GM19463 (cell line): ENCODE results near the gene ERBB4.

ENCODE experiments used
- ATAC-seq: cut with Tn5 transposase; IDR thresholded peaks from one replicate; pipeline ENCODE4 v1.9.1; 2021; ENCODE audit warnings: mild to moderate bottlenecking, moderate library complexity; ENCODE audit not compliant: unreplicated experiment

ERBB4 gene

DNA sequence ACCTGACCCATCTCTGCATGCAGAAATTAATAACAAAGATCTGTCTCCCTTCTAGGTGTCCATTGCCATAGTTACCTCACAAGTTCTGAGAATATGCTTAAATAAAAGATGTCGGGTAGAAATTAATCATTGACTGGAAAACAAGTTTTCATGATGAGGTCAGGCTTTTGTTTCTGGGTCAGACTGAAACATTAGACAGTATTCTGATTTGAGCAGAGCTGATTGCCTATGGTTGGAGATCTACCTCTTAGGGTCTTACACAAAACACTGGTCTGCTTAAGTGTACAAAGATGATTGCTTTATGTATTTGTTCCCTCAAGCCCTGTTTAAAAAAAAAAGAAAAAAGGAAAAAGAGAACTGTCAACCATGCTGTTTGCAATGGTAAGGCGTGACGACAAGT is 1025.8 kb downstream of the ERBB4 start:
- ATAC-seq: no peak

DNA sequence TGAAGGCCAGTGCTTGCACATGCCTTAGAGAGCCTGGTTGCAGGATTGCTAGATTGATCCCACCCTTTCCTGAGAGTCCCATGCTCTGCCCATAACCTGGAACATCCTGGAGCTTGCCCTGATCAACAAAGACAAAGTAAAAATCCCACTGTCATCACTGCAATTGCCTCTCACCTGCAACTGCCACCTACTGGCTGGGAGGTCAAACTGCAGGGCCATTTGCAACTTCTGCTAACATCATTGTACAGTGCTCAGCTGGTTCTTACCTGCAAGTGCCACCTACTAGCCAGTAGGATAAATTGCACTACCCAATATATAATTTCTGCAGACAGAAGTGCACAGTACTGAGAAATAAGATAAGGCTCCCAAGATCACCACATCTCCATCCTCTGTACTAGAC is 1034.7 kb downstream of the ERBB4 start:
- no peak for ATAC-seq

DNA sequence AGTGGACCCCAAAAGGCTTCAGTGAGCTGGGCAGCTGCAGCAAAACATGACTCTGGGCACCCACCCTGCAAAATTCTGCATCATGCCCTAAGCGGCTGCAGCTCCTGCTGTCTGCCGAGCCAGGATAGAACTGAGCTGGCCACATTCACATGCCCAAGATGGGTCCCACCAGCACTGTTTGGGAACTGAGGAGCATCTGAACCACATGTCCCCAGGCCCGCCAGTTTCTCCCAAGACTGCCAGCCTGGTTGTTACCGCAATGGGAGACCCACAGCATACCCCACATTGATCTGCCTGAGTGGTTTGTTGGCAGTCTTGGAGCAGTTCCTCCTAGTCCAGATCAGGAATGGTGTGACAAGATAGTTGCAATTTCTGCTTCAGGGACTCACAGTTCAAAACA is 1035.4 kb downstream of the ERBB4 start:
- no peak for ATAC-seq

DNA sequence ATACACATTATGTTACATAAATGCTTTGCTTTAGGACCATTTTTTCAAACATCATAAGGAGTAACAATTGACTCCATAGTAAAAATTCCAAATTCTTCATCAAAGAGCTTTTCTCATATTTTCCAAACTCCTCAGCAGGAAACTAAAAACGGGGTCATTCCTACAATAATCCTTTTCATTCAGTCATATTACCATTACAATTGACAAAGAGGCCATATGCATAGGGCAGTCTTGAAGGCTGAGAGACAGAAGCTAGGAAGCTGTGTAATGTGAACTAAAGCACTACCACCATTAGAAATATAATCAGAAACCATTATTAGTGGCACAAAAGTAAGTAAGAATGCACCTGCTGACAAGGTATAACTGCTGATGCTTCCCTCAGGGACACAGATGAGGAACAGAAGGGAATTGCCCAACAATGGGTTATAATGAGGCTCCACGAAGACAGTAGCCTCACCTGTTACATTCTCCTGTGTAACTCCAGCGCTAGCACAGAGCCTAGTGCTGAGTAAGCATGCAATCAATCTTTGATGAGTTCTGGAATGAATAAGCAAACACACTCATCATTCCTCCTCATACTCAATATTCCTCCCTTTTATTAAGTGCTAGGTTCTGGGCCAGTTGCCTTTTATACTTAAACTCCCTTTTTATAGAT is 1039.9 kb downstream of the ERBB4 start:
- no peak for ATAC-seq

DNA sequence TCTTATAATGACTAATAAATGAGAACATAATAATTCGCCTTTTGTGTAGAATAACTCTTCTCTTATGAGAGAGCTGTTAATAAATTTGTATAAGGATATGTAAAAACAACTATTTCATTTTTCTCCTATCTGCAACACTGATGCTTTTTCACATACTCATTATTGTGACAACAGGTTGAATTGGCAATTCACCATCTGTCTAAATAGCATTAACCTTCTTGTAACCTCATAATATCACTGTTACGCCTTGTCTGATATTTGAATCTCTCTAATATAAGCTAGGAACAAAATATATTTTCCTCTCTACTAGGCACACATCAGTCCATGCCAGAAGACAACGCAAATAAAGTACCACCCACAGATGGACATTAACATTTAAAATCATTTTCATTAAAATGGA is 1043.3 kb downstream of the ERBB4 start:
- ATAC-seq: no peak

DNA sequence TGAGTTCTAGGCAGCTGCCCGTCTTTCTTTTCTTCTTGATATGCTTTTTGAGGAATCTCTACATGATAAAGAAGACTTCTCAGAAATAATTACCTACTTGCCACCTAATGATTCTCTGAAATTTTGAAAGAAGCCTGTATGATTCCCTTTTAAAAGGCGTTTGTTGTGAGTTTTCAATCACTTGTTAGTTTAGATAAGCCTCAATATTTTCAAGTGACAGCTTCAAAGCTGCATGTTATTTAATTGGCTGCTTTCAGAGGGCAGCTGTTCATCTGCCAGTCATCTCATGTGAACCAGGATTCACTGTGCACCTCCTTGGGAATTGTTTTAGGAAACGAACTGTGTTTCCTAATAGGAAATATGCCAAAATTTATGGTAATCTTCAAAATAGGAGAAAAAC is 1044.1 kb downstream of the ERBB4 start:
- ATAC-seq: no peak

DNA sequence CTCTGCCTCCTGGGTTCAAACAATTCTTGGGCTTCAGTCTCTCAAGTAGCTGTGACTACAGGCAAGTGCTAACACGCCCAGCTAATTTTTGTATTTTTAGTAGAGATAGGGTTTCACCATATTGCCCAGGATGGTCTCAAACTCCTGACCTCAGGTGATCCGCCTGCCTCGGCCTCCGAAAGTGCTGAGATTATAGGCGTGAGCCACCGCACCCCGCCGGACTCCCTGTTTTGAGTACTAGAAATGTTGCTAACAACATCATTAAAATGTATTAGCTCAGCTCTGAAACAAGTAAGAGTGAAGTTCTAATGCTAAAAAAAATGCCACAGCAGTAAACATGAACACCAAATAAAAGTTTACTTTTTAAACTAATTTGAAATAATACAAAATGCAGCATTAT is 1044.5 kb downstream of the ERBB4 start:
- ATAC-seq: no peak

DNA sequence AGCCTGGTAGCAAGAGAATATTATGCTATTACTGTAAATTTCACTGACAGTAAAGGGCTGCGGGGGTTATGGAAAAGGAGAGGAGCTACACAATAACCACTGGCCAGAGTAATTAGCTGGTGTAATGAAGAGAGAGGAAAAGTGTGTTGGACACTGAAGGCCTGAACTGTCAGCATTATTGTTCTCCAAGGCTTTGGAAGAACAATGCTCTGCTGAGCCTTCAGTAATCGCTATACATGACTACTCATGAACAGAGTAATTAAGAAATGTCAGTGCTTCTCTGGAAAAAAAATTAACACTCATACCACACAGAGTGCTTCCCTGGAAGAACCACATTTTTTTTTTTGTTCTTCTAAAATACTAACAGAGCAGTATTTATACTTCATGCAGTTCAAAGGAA is 1050.9 kb downstream of the ERBB4 start:
- ATAC-seq: no peak

DNA sequence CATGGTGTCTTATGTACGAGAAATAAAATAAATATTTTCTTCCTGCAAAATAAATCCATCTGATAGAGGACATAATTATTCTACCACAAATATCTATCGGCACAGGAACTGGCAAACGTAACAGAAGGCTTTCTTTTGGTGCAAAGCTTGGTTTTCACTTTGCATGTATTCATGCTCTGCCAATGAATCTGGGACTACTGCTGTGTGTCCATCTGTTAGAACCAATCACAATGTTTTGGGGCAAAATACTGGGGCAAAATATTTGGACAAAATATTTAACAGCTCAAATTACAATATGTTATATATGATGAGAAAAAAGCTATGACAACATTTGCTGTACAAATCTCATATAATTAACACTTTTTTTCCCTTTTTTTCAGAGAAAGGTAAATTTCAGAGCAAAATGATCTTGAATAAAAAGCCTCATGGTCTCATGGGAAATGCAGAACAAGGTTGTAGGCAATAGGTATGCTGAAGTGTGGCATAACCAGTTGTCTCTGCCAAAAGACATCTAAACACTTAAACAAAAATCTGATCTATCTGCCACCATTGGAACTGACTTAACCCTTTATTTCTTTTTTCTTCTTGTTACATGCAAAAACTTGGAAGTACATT is 1059.0 kb downstream of the ERBB4 start:
- no peak for ATAC-seq

DNA sequence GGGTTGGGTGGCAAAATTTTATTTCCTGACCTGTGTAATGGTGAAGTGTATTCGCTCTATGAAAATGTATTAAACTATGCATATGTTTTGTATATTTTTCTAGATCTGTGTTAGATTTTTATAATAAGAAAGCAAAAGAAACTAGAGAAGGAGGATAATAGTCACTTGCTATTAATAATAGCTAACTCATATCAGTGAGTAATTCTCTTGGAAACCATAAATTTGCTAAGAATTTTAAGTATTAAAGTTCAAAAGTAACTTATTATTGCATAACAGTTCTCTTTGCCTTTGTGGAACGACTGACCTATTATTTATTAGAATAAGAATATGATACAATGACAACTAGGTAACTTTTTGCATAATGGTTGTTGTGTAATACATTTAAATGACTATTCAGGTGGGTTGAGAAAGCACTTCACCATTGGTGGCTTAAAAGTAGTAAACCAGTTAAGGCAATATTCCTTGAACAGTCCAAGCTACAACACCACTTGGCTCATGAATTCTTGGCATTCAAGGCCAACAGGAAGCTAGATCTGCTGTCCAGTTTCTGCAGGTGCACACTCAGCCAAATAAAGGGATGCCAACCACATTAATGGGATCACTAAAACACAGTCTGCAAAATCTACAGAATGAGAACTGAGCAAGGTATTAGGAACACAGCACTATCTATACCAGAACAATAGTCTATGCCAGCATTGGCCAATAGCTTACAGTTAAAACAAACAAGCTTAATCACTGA is 1060.9 kb downstream of the ERBB4 start:
- no peak for ATAC-seq

DNA sequence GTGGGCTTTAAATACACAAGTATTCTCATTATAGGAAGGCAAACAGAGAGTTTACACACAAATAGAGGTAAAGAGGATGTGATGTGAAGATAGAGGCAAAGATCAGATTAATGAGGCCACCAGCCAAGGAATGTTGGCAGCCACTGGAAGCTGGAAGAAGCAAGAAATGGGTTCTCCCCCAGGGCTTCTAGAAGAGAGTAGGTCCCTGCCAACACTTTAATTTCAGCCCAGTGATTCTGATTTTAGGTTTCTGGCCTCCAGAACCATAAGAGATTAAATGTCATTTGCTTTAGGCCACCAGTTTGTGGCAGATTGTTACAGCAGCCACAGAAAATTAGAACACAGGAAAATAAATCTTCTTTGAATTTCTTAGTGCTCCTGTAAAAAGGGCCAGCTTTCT is 1065.5 kb downstream of the ERBB4 start:
- ATAC-seq: no peak

DNA sequence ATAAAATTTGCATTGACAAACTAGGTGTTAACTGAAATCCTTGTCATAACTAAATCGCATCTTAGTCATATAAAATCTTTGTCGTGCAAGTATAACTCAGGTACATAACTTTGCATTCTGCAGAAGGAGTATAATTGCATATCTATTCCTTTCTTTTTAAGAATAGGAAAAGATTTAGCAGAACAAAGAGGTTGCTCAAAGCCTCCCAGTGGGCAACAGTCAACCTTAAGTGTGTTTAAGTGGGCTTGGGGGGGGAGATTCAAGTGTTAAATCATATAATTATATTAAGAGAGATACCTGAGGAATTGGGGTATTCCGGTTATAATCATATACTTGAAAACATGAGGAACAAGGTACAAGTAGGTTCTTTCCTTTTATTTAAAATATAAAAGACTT is 1068.9 kb downstream of the ERBB4 start:
- no peak for ATAC-seq

DNA sequence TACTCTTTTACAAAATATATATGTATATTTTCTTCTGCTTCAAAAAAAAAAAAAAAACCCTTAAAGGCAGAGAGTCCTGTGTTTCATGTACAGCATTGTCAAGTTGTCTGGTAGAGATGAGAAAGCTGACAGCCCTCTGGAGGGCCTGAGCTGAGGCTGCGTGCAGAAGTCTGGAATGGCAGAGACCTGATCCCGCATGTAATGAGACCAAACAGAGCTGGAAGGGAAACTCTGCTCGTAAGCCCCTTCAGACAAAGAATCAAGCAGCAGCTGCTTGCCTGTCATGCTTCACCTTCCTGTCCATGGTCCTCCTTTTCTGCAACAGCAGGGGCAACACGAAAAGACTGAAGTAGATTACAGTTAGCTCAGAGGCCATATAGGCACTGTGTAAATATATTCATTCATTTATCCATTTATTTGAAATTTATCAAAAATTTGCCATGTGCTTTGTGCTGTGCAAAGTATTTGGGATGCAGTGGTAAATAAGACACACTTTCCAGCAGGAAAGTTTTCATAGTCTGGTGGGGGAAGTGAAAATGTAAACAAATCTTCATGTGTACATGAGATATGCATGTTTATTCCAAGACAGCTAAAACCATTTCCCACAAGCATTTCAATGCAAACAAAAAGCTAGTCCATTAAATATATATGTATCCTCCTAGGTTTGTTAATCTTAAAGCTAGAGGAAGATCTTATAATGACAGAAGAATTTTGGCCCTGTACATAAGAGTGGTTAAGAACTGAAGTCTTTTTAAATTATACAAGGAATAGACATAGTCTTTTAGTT is 1069.5 kb downstream of the ERBB4 start:
- no peak for ATAC-seq

DNA sequence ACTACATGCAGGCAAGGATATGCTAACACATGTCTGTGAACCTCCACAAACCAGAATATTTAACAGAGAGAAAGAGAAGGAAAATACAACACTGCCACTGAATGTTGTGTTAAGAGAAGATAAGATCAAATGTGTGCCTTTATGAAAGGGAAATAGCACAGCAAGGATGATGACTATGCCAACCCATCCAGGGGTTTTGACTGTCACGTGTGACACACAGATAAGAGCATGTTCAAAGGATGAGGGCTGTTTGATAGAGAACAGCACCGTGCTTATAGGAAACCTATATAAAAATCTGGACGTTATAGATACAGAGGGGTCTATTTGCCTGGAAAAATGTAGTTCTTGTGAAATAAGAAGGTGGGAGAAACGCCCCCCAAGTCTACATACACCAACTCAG is 1070.4 kb downstream of the ERBB4 start:
- no peak for ATAC-seq

DNA sequence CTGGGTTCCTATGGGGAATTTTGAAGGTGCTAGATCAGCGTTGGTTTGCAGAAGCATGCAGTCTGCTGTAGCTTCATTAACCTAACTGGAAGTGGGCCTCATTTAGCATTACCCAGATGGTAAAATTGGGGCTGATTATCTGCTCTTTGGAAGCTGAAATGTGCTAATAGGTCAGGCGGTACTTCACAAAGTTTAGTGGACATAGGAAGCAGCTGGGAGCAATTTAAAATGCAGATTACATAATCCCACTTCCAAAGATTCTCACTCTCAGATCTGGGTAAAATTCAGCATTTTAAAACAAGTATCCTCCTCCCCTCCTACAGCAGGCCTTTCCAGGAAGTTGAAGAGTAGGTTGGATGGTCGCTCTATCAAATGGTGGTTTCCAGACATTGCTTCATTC is 1075.2 kb downstream of the ERBB4 start:
- ATAC-seq: no peak

DNA sequence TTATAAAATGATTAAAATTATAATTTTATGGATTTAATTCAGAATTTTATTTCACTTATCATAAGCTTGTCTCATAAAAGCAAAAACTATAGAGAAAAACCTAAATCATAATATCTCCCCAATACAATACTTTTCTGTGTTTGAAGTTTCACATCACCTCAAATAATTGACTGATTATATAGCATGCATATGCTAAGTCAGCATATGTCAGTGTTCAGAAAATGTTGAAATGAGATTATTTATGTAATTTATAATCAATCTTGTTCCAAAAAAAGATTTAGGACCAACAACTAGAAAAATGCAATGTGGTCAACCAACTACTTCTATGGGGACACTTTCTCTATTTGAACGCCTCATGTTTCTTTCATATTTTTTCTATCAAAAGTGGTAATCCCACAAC is 1079.6 kb downstream of the ERBB4 start:
- no peak for ATAC-seq

DNA sequence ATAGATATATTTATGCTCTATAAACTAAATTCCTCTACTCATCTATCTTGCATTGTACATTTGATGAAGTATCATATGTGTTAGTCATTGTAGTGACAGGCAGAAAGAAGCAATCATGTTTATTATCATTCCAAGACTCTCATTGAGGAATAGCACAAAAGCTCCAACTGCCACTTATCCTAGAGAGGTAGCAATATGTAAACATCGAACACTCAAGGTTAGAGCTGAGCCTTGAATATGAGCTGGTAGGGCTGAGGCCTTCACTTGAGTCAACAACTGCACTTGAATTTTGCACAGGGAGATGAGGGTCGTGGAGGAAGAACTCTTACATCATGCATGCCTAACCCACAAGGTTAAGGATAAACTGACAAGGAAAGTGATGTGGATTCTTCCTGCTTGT is 1081.3 kb downstream of the ERBB4 start:
- ATAC-seq: no peak

DNA sequence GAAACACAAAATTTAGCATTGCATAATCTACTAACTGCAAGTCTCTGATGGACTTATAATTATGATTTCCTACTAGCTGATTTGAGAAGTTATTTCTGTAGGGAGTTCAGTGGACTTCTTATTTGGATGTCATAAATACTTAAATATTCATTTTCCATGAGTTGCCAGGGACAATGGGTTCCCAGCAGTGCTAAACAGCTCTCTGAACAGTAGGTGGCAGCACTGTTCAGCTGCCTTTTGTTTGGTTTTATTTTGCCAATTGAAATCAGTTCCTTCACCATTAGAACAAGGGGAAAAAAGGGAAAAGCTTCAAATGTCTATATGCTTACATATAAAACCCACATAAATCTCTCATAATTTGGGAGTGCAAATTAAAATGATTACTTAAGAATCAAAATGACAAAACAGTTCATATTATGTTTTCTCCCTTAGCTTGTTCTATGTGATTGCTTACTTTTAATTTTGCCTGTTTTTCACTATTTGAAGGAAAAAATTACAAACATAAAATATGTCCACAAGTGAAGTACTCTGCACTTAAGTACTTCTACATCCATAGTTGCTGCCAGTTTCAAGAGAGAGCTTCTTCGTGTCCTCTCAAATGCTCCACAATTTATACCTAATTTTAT is 1083.3 kb downstream of the ERBB4 start:
- peak; percentile 65 for ATAC-seq

DNA sequence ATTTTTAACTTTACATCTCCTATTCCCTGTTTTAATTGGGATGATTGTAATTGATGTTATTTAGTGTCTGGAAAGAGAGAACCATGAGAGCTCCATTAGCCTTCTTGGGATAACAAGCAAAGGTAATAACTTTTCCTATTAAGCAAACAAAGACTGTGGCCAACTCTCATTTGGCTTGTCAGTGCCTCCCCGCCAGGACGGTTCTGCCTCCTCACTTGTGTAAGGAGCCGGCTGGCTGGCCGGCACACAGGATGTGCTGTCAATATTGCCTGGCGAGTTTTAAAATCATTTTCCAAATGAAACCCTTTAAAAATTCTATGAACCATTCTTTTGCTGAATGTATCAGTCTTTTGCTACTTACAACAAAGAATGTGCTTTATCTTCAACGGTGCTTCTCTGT is 1083.9 kb downstream of the ERBB4 start:
- ATAC-seq: no peak

DNA sequence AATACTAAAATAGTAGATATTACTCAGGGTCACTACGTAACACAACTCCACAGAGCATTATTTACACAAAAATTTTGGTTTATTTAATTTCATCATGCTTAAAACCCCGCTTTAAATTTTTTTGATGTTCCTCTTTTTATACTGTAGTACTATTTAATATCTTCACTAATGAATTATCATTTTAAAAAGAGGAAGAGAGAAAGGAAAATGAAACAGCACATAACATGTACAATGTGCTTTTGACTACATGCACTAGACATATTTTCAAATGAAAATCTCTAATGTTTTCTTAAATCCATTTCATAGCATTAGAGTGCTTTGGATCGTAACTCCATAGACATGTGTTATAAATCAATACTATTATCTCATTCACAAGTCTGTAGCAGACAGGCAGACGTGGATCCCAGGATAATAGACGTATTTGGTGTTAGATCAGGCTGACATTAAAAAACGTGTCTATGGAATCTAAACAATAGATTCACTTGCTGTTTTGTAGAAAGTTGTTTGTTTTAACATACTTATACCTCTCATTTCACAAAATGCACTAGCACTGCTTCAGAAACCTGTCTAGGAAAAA is 1085.2 kb downstream of the ERBB4 start:
- no peak for ATAC-seq

DNA sequence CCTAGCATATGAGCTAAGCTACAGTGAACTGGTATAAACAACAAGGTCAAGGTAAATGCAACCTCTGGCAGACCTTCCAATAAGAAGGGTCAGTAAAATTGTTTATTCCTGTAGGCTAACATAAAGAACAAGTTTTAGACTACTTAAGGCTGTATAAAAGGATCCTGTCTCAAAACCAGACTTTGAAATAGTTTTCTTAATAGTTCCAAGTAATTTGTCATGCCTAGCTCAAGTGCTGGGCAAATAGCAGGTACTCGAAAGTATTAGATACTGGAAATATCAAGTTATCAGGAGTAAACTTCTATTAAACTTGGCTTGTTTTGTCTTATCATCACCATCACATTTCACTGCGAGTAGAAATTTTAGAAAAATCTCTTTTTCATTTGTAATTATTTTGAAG is 1087.0 kb downstream of the ERBB4 start:
- ATAC-seq: no peak
